Neural progenitor cell (in vitro differentiated cells): ENCODE results near the gene PTGER3. TPM values are rescaled to one million over a fixed set of nuclear protein-coding genes. Genes with fewer than 3 reads are reported as not detected.

Source experiments
- DNase-seq: peaks from one replicate; pipeline ENCODE4 v3.0.0-alpha.2; 2016; ENCODE audit warnings: low spot score
- H2AFZ ChIP-seq: fragments of 200-600 bp; sonication (generic); replicated peaks from 2 replicates; pipeline ENCODE4 v1.6.1; 2016; ENCODE audit warnings: antibody characterized with exemption
- H3F3A ChIP-seq: fragments of 200-600 bp; sonication (generic); 2 replicates; pipeline ENCODE4 v1.6.1; 2016; ENCODE audit warnings: antibody characterized with exemption, low read depth
- H3K27ac ChIP-seq: fragments of 200-600 bp; sonication (generic); 2 replicates; pipeline ENCODE4 v1.5.1; 2016; ENCODE audit warnings: mild to moderate bottlenecking
- H3K27me3 ChIP-seq: fragments of 200-600 bp; sonication (generic); 2 replicates; pipeline ENCODE4 v1.6.1; 2016; ENCODE audit warnings: mild to moderate bottlenecking, moderate library complexity
- H3K36me3 ChIP-seq: fragments of 200-600 bp; sonication (generic); 2 replicates; pipeline ENCODE4 v1.5.1; 2016
- H3K4me1 ChIP-seq: fragments of 200-600 bp; sonication (generic); 2 replicates; pipeline ENCODE4 v1.6.1; 2016; ENCODE audit warnings: mixed run types
- H3K4me2 ChIP-seq: fragments of 200-600 bp; sonication (generic); 2 replicates; pipeline ENCODE4 v1.6.1; 2016
- H3K4me3 ChIP-seq: fragments of 200-600 bp; sonication (generic); 2 replicates; pipeline ENCODE4 v1.5.1; 2016
- H3K79me2 ChIP-seq: fragments of 200-600 bp; sonication (generic); 2 replicates; pipeline ENCODE4 v1.6.1; 2016; ENCODE audit warnings: low read depth
- H3K9ac ChIP-seq: fragments of 200-600 bp; sonication (generic); 2 replicates; pipeline ENCODE4 v1.6.1; 2016
- H3K9me3 ChIP-seq: fragments of 200-600 bp; sonication (generic); 2 replicates; pipeline ENCODE4 v1.5.1; 2016; ENCODE audit warnings: low read depth
- H4K20me1 ChIP-seq: fragments of 200-600 bp; sonication (generic); 2 replicates; pipeline ENCODE4 v1.6.1; 2016; ENCODE audit warnings: low read depth
- H3K27ac Mint-ChIP-seq: 3 replicates; pipeline ENCODE4 v1.8.0; 2021; ENCODE audit warnings: mixed read lengths
- H3K27me3 Mint-ChIP-seq: 2 replicates; pipeline ENCODE4 v1.8.0; 2022; ENCODE audit warnings: low read depth, mild to moderate bottlenecking, inconsistent platforms, moderate library complexity, mixed read lengths; ENCODE audit not compliant: insufficient read depth
- H3K36me3 Mint-ChIP-seq: 3 replicates; pipeline ENCODE4 v1.8.0; 2021; ENCODE audit warnings: mixed read lengths
- H3K4me1 Mint-ChIP-seq: 3 replicates; pipeline ENCODE4 v1.8.0; 2021; ENCODE audit warnings: mixed read lengths
- H3K4me3 Mint-ChIP-seq: 3 replicates; pipeline ENCODE4 v1.8.0; 2021; ENCODE audit warnings: mild to moderate bottlenecking, moderate library complexity, mixed read lengths
- H3K9me3 Mint-ChIP-seq: 3 replicates; pipeline ENCODE4 v1.8.0; 2020; ENCODE audit warnings: mixed read lengths
- EZH2 ChIP-seq: fragments of 200-600 bp; sonication (generic); IDR thresholded peaks from 2 replicates; pipeline ENCODE4 v1.6.1; 2017; ENCODE audit warnings: antibody characterized with exemption, mild to moderate bottlenecking, moderate library complexity
- EZH2phosphoT487 ChIP-seq: fragments of 200-600 bp; sonication (generic); IDR thresholded peaks from 2 replicates; pipeline ENCODE4 v1.6.1; 2017; ENCODE audit warnings: antibody characterized with exemption
- total RNA-seq: library from RNA; depleted of rRNA; stranded (reverse); fragments of >200 nt; gene quantifications from 2 replicates; pipeline ENCODE4 v1.2.3, GENCODE V29; 2015; ENCODE audit warnings: low replicate concordance
- TF ChIP-seq, protein P1 (sequence below): fragments of 200-600 bp; sonication (generic); IDR thresholded peaks from 2 replicates; pipeline ENCODE4 v1.5.1; 2017; ENCODE audit warnings: antibody characterized with exemption, mild to moderate bottlenecking

PTGER3 gene
- total RNA-seq, 1 donor from 2014 or later = 0.09 TPM

DNA sequence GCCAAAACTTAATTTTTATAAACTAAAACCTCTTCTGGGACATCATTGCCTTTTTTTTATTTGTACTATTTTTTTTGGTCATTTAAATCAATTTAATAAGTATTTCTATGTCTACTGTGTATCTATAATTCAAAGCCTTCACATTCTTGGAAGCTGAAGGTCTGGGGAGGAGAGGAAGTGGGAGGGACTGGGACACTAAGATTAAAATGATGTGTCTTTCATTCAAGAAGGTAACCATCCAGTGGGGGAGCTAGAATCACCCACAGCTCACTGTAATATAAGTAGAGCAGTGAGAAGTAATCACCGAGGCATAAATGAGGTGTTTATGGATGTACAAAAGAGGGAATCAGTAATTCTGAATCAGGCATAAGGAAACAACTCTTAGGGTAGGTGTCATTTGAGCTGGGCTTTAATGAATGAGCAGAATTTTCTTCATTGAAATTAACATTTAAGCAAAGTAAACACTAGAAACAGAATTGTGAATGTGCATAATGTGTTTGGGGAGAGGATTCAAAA, 52.8 kb downstream of the PTGER3 start:
- no peaks in the 10 kb centered on the region for H3K4me1 Mint-ChIP-seq
- Histone ChIP-seq H4K20me1 (no peaks in the 10 kb centered on the region), H3F3A (no peaks in the 10 kb centered on the region), H2AFZ (no peak overlapping the region), H3K79me2 (no peaks in the 10 kb centered on the region), H3K4me2 (no peak overlapping the region), H3K27me3 (no peaks in the 10 kb centered on the region), H3K27ac (no peak overlapping the region), H3K4me3 (no peak overlapping the region), H3K9ac (no peak overlapping the region), H3K9me3 (no peaks in the 10 kb centered on the region), H3K36me3 (no peaks in the 10 kb centered on the region), H3K4me1 (no peaks in the 10 kb centered on the region)
- H3K9me3 Mint-ChIP-seq = no peaks in the 10 kb centered on the region
- DNase-seq = no peak
- H3K27ac Mint-ChIP-seq = no peak overlapping the region
- H3K36me3 Mint-ChIP-seq = no peaks in the 10 kb centered on the region
- no peak overlapping the region for H3K4me3 Mint-ChIP-seq
- TF ChIP-seq EZH2 = no peak
- TF ChIP-seq, protein P1, sequence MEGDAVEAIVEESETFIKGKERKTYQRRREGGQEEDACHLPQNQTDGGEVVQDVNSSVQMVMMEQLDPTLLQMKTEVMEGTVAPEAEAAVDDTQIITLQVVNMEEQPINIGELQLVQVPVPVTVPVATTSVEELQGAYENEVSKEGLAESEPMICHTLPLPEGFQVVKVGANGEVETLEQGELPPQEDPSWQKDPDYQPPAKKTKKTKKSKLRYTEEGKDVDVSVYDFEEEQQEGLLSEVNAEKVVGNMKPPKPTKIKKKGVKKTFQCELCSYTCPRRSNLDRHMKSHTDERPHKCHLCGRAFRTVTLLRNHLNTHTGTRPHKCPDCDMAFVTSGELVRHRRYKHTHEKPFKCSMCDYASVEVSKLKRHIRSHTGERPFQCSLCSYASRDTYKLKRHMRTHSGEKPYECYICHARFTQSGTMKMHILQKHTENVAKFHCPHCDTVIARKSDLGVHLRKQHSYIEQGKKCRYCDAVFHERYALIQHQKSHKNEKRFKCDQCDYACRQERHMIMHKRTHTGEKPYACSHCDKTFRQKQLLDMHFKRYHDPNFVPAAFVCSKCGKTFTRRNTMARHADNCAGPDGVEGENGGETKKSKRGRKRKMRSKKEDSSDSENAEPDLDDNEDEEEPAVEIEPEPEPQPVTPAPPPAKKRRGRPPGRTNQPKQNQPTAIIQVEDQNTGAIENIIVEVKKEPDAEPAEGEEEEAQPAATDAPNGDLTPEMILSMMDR = no peak
- TF ChIP-seq EZH2phosphoT487 = no peak
- H3K27me3 Mint-ChIP-seq = peaks cover 2% of the 10 kb centered on the region

DNA sequence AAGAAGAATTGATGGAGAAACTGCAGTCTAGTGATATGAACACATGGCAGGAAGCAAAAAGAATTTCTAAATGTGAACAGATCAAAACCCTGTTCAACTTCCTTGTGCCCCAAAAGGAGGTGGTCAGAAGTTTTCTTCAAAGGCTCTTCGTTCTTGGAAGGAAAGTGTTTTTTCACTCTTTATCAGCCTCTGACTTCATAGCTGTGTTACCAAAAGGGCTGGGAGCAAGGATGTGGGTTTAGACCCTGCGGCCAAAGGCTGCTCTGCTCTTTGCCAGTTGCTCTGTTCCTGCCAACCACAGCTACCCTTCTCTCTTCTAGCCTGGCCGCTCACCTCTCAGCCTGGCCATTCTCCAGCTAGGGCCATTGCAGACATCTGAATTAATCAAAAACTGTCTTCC, 53.8 kb downstream of the PTGER3 start:
- H3K4me1 ChIP-seq = no peaks in the 10 kb centered on the region
- H3K27me3 Mint-ChIP-seq = peaks cover 2% of the 10 kb centered on the region
- TF ChIP-seq, protein P1 = no peak
- TF ChIP-seq EZH2 (no peak), EZH2phosphoT487 (no peak)

DNA sequence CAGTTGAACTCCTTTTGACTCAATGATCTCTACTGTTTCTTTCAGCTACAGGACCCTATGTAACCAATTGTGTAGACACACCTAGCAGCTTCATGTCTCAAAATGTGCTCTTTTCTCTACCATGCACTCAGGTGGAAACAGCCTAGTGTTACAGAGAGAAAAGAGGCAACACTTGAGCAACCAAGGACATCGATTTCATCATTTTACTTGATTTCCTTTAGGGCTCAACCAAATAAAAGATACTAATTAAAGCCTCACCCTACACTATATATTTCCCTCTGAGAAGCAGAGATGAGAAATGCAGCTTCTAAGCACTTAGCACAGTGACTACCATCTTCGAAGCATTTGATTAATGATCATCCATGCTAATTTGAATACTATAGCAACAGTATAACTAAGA, 55.1 kb downstream of the PTGER3 start:
- no peaks in the 10 kb centered on the region for H3K9me3 Mint-ChIP-seq
- H3K27me3 Mint-ChIP-seq = peaks cover 2% of the 10 kb centered on the region
- Histone ChIP-seq H3F3A (no peaks in the 10 kb centered on the region), H3K4me2 (no peak overlapping the region), H3K4me3 (no peak overlapping the region), H3K9me3 (no peaks in the 10 kb centered on the region), H3K27me3 (no peaks in the 10 kb centered on the region), H3K9ac (no peak overlapping the region), H3K4me1 (no peaks in the 10 kb centered on the region), H3K36me3 (no peaks in the 10 kb centered on the region), H2AFZ (no peak overlapping the region), H3K27ac (no peak overlapping the region), H3K79me2 (no peaks in the 10 kb centered on the region), H4K20me1 (no peaks in the 10 kb centered on the region)
- TF ChIP-seq EZH2 (no peak), EZH2phosphoT487 (no peak)
- TF ChIP-seq, protein P1 = no peak
- DNase-seq = no peak
- H3K36me3 Mint-ChIP-seq = no peaks in the 10 kb centered on the region
- no peaks in the 10 kb centered on the region for H3K4me1 Mint-ChIP-seq
- H3K27ac Mint-ChIP-seq = no peak overlapping the region
- H3K4me3 Mint-ChIP-seq = no peak overlapping the region

More for the DNA sequence above, 53.8 kb downstream of the PTGER3 start:
- Mint-ChIP-seq H3K4me1 (no peaks in the 10 kb centered on the region), H3K27ac (no peak overlapping the region), H3K36me3 (no peaks in the 10 kb centered on the region), H3K9me3 (no peaks in the 10 kb centered on the region), H3K4me3 (no peak overlapping the region)
- no peak for DNase-seq
- no peak overlapping the region for H3K4me3 ChIP-seq
- H3K27me3 ChIP-seq = no peaks in the 10 kb centered on the region
- no peaks in the 10 kb centered on the region for H3K36me3 ChIP-seq
- H3K79me2 ChIP-seq = no peaks in the 10 kb centered on the region
- no peak overlapping the region for H3K9ac ChIP-seq
- no peak overlapping the region for H3K4me2 ChIP-seq
- H3K27ac ChIP-seq = no peak overlapping the region
- no peaks in the 10 kb centered on the region for H4K20me1 ChIP-seq
- H2AFZ ChIP-seq = no peak overlapping the region
- H3F3A ChIP-seq = no peaks in the 10 kb centered on the region
- H3K9me3 ChIP-seq = no peaks in the 10 kb centered on the region
